Stimulated activated CD8-positive, alpha-beta memory T cell treated with anti-CD3 and anti-CD28 coated beads, Interleukin-7, amount 100 ng/mL, for 1 hour (primary cell): Measurements from ENCODE around the gene SPDYC.

Source experiments
- DNase-seq, 2 donors: peaks; one replicate each; pipeline ENCODE4 v3.0.0-alpha.2; 2020; ENCODE audit warnings: low read depth in 2 of 2

SPDYC gene

GRCh38 chr11:65170058-65170534 lies at the start of gene SPDYC:
Gene SPDYC, plus strand, starts transcription at chr11:65170233. Its CDS starts 1,125 bp downstream, at chr11:65171358.
- DNase-seq: no peak

- DNase-seq: no peak
These were observed 49.2 kb upstream of the SPDYC start for GRCh38 chr11:65120831-65121230.

GRCh38 chr11:65121447-65121864 lies 48.6 kb upstream of the SPDYC start:
- DNase-seq: no peak

GRCh38 chr11:65121865-65122696 lies 48.0 kb upstream of the SPDYC start, which contains the start of the genes FAU and MRPL49:
Gene FAU, minus strand, starts transcription at chr11:65122134. Its CDS starts 321 bp downstream, at chr11:65121813.
Gene MRPL49, plus strand, starts transcription at chr11:65122321. Its CDS starts 26 bp downstream, at chr11:65122347.
- peak; percentile 97 to 98 for DNase-seq

- no peak for DNase-seq
These were observed 45.4 kb upstream of the SPDYC start for GRCh38 chr11:65124480-65125196.

- DNase-seq: no peak
These were observed 44.6 kb upstream of the SPDYC start for GRCh38 chr11:65125197-65126056.

- DNase-seq: no peak
These were observed 43.3 kb upstream of the SPDYC start for GRCh38 chr11:65126624-65127274.

- DNase-seq: no peak
These were observed 42.4 kb upstream of the SPDYC start for GRCh38 chr11:65127473-65128181.

- DNase-seq: no peak
These were observed 41.6 kb upstream of the SPDYC start for GRCh38 chr11:65128182-65129145.

GRCh38 chr11:65129649-65130441 lies 40.2 kb upstream of the SPDYC start:
- DNase-seq: no peak

- DNase-seq: no peak
These were observed 39.2 kb upstream of the SPDYC start for GRCh38 chr11:65130631-65131416.

- no peak for DNase-seq
These were observed 38.6 kb upstream of the SPDYC start for GRCh38 chr11:65131417-65131776.

- no peak for DNase-seq
These were observed 38.2 kb upstream of the SPDYC start for GRCh38 chr11:65131895-65132237.

- DNase-seq: no peak
These were observed 37.6 kb upstream of the SPDYC start for GRCh38 chr11:65132238-65132987.

- no peak for DNase-seq
These were observed 36.9 kb upstream of the SPDYC start for GRCh38 chr11:65132988-65133700.

- no peak for DNase-seq
These were observed 36.3 kb upstream of the SPDYC start for GRCh38 chr11:65133724-65134123.
